Effector CD8-positive, alpha-beta T cell (primary cell): Measurements from ENCODE around the gene FAM234B.

Experiments
- DNase-seq: peaks from one replicate; lab custom pipeline; 2025; lab: John Stamatoyannopoulos, UW

FAM234B gene

GRCh38 chr12:13117029-13117428 is 72.8 kb downstream of the FAM234B start:
- no peak for DNase-seq

GRCh38 chr12:13119826-13120225 is 75.6 kb downstream of the FAM234B start:
- DNase-seq = no peak

GRCh38 chr12:13120413-13120812 is 76.2 kb downstream of the FAM234B start:
- DNase-seq = no peak

- no peak for DNase-seq
Measured at GRCh38 chr12:13121568-13121967, 77.4 kb downstream of the FAM234B start.

- DNase-seq = no peak
Measured at GRCh38 chr12:13124656-13125505, 80.7 kb downstream of the FAM234B start.

- DNase-seq = no peak
Measured at GRCh38 chr12:13125996-13126395, 81.8 kb downstream of the FAM234B start.

GRCh38 chr12:13126494-13126893 is 82.3 kb downstream of the FAM234B start:
- DNase-seq = no peak

- no peak for DNase-seq
Measured at GRCh38 chr12:13127444-13127843, 83.3 kb downstream of the FAM234B start.

- no peak for DNase-seq
Measured at GRCh38 chr12:13128291-13128965, 84.2 kb downstream of the FAM234B start.

- DNase-seq = no peak
Measured at GRCh38 chr12:13130981-13131380, 86.8 kb downstream of the FAM234B start.
